IMR-90 (cell line): Measurements from ENCODE around the gene ATPAF2. TPM values are rescaled to one million over a fixed set of nuclear protein-coding genes. Genes with fewer than 3 reads are reported as not detected.

Experiments
- ATAC-seq: fragments of 200-7000 bp; cut with Tn5 transposase; 2 replicates; pipeline ENCODE4 v1.9.1; 2020; ENCODE audit warnings: low read depth, mild to moderate bottlenecking, moderate library complexity
- BruUV-seq: library from RNA; stranded (reverse); fragments of 400-500 nt; replicated peaks from 2 replicates; lab custom pipeline; 2021; lab: Mats Ljungman, UMichigan
- CTCF ChIA-PET: fragments of 300-600 bp; formaldehyde crosslinking; extraction: SDS; loops from one replicate; lab custom pipeline; 2021; ENCODE audit warnings: antibody characterized with exemption; lab: Yijun Ruan, JAX
- POLR2A ChIA-PET: fragments of 300-600 bp; sonication (Branson Sonifier 250); formaldehyde crosslinking; loops from one replicate; lab custom pipeline; 2022; ENCODE audit warnings: antibody characterized with exemption; ENCODE audit not compliant: unreplicated experiment; lab: Charles Lee
- DNase-seq: peaks from one replicate; pipeline ENCODE4 v3.0.0; 2013
- H2AFZ ChIP-seq: replicated peaks from 2 replicates; pipeline ENCODE3; 2013; ENCODE audit warnings: low read length, mild to moderate bottlenecking; ENCODE audit not compliant: poor library complexity
- H2AK5ac ChIP-seq: 2 replicates; pipeline ENCODE4 v1.6.1; 2013; ENCODE audit warnings: low read depth, low read length, inconsistent platforms
- H2AK9ac ChIP-seq: replicated peaks from 2 replicates; pipeline ENCODE3; 2013; ENCODE audit warnings: mild to moderate bottlenecking, low read depth, low read length, moderate library complexity; ENCODE audit not compliant: poor library complexity
- H2BK120ac ChIP-seq: 2 replicates; pipeline ENCODE4 v1.6.1; 2013; ENCODE audit warnings: low read depth, low read length, inconsistent platforms
- H2BK15ac ChIP-seq: 3 replicates; pipeline ENCODE4 v1.6.1; 2013; ENCODE audit warnings: low read depth, low read length, inconsistent platforms
- H2BK20ac ChIP-seq: 2 replicates; pipeline ENCODE4 v1.6.1; 2013; ENCODE audit warnings: low read depth, mild to moderate bottlenecking, inconsistent platforms, low read length, moderate library complexity
- H2BK5ac ChIP-seq: 2 replicates; pipeline ENCODE4 v1.6.1; 2013; ENCODE audit warnings: mild to moderate bottlenecking, low read depth, low read length, inconsistent platforms; ENCODE audit not compliant: poor library complexity, severe bottlenecking
- H3K14ac ChIP-seq: replicated peaks from 2 replicates; pipeline ENCODE4 v1.6.1; 2013; ENCODE audit warnings: low read depth, low read length, inconsistent platforms
- H3K18ac ChIP-seq: 2 replicates; pipeline ENCODE4 v1.6.1; 2013; ENCODE audit warnings: low read depth, low read length, control low read depth
- H3K23ac ChIP-seq: 2 replicates; pipeline ENCODE4 v1.6.1; 2013; ENCODE audit warnings: low read depth, low read length, inconsistent platforms
- H3K27ac ChIP-seq: 2 replicates; pipeline ENCODE4 v1.5.1; 2013; ENCODE audit warnings: mild to moderate bottlenecking, control low read depth, low read length; ENCODE audit not compliant: insufficient read depth
- H3K27me3 ChIP-seq: 2 replicates; pipeline ENCODE4 v1.6.1; 2013; ENCODE audit warnings: low read length; ENCODE audit not compliant: control insufficient read depth, insufficient read depth
- H3K36me3 ChIP-seq: 2 replicates; pipeline ENCODE4 v1.6.1; 2013; ENCODE audit warnings: low read length, mixed read lengths; ENCODE audit not compliant: control insufficient read depth, insufficient read depth
- H3K4ac ChIP-seq: 2 replicates; pipeline ENCODE4 v1.6.1; 2013; ENCODE audit warnings: low read depth, low read length, inconsistent platforms
- H3K4me1 ChIP-seq: 2 replicates; pipeline ENCODE4 v1.6.1; 2013; ENCODE audit warnings: low read length, mixed read lengths; ENCODE audit not compliant: control insufficient read depth, insufficient read depth
- H3K4me2 ChIP-seq: 2 replicates; pipeline ENCODE4 v1.6.1; 2013; ENCODE audit warnings: low read depth, mild to moderate bottlenecking, control low read depth, low read length, moderate library complexity
- H3K4me3 ChIP-seq: 2 replicates; pipeline ENCODE4 v1.5.1; 2013; ENCODE audit warnings: low read depth, mild to moderate bottlenecking, control low read depth, low read length, moderate library complexity; ENCODE audit not compliant: insufficient read depth
- H3K56ac ChIP-seq: 2 replicates; pipeline ENCODE4 v1.6.1; 2013; ENCODE audit warnings: low read length, inconsistent platforms; ENCODE audit not compliant: insufficient read depth; ENCODE audit errors: extremely low read depth
- H3K79me1 ChIP-seq, 2 experiments: 2 replicates each; pipeline ENCODE4 v1.6.1; 2013; ENCODE audit warnings: low read length in 2 of 2, inconsistent platforms in 1 of 2, low read depth in 1 of 2
- H3K9ac ChIP-seq: 2 replicates; pipeline ENCODE4 v1.6.1; 2013; ENCODE audit warnings: low read depth, low read length, control low read depth
- H3K9me1 ChIP-seq: 2 replicates; pipeline ENCODE4 v1.6.1; 2013; ENCODE audit warnings: low read length, inconsistent platforms; ENCODE audit not compliant: insufficient read depth
- H3K9me3 ChIP-seq: 2 replicates; pipeline ENCODE4 v1.6.1; 2013; ENCODE audit warnings: low read length; ENCODE audit not compliant: control insufficient read depth, insufficient read depth
- H4K20me1 ChIP-seq: 2 replicates; pipeline ENCODE4 v1.6.1; 2013; ENCODE audit warnings: low read length, inconsistent platforms; ENCODE audit not compliant: insufficient read depth
- H4K5ac ChIP-seq: 2 replicates; pipeline ENCODE4 v1.6.1; 2013; ENCODE audit warnings: mild to moderate bottlenecking, low read depth, low read length, control low read depth
- H4K8ac ChIP-seq, 2 experiments: 2 replicates each; pipeline ENCODE4 v1.6.1; 2013; ENCODE audit warnings: low read depth in 2 of 2, low read length in 2 of 2, control low read depth in 1 of 2, inconsistent platforms in 1 of 2
- H4K91ac ChIP-seq: 2 replicates; pipeline ENCODE4 v1.6.1; 2013; ENCODE audit warnings: low read depth, low read length, inconsistent platforms; ENCODE audit not compliant: insufficient read depth
- BHLHE40 ChIP-seq: fragments of 150-350 bp; IDR thresholded peaks from 2 replicates; pipeline ENCODE4 v1.6.1; 2016; ENCODE audit warnings: mild to moderate bottlenecking, low read depth, low read length
- CEBPB ChIP-seq: IDR thresholded peaks from 2 replicates; pipeline ENCODE4 v1.6.1; 2012; ENCODE audit warnings: low read depth, low read length, improper control_type of control experiment
- CHD1 ChIP-seq: IDR thresholded peaks from 2 replicates; pipeline ENCODE4 v1.6.1; 2012; ENCODE audit warnings: low read depth, low read length, improper control_type of control experiment
- ELK1 ChIP-seq: fragments of 150-350 bp; IDR thresholded peaks from 2 replicates; pipeline ENCODE4 v1.6.1; 2016; ENCODE audit warnings: low read depth, mild to moderate bottlenecking, low read length, moderate library complexity, borderline replicate concordance
- FOS ChIP-seq: fragments of 150-350 bp; IDR thresholded peaks from 2 replicates; pipeline ENCODE4 v1.6.1; 2016; ENCODE audit warnings: low read depth, low read length
- MAFK ChIP-seq: IDR thresholded peaks from 2 replicates; pipeline ENCODE4 v1.6.1; 2012; ENCODE audit warnings: low read depth, low read length, improper control_type of control experiment
- MAZ ChIP-seq: IDR thresholded peaks from 2 replicates; pipeline ENCODE4 v1.6.1; 2012; ENCODE audit warnings: low read depth, mild to moderate bottlenecking, low read length, improper control_type of control experiment, moderate library complexity, borderline replicate concordance
- MXI1 ChIP-seq: IDR thresholded peaks from 2 replicates; pipeline ENCODE4 v1.6.1; 2012; ENCODE audit warnings: low read depth, mild to moderate bottlenecking, low read length, moderate library complexity, borderline replicate concordance
- NFE2L2 ChIP-seq: fragments of 150-350 bp; IDR thresholded peaks from 2 replicates; pipeline ENCODE4 v1.6.1; 2016; ENCODE audit warnings: low read depth, mild to moderate bottlenecking, low read length
- POLR2A ChIP-seq: IDR thresholded peaks from 2 replicates; pipeline ENCODE4 v1.6.1; 2012; ENCODE audit warnings: mild to moderate bottlenecking, low read depth, low read length
- RAD21 ChIP-seq: IDR thresholded peaks from 2 replicates; pipeline ENCODE4 v1.6.1; 2012; ENCODE audit warnings: low read length, improper control_type of control experiment
- RCOR1 ChIP-seq: IDR thresholded peaks from 2 replicates; pipeline ENCODE4 v1.6.1; 2012; ENCODE audit warnings: mild to moderate bottlenecking, low read length, improper control_type of control experiment; ENCODE audit not compliant: insufficient replicate concordance
- RFX5 ChIP-seq: IDR thresholded peaks from 2 replicates; pipeline ENCODE4 v1.8.0; 2012; ENCODE audit warnings: low read depth, mild to moderate bottlenecking, low read length, moderate library complexity
- SMC3 ChIP-seq: fragments of 150-350 bp; IDR thresholded peaks from 2 replicates; pipeline ENCODE4 v1.6.1; 2016; ENCODE audit warnings: low read depth, mild to moderate bottlenecking, antibody characterized with exemption, low read length, moderate library complexity
- USF2 ChIP-seq: fragments of 150-350 bp; IDR thresholded peaks from 2 replicates; pipeline ENCODE4 v1.6.1; 2017; ENCODE audit warnings: mild to moderate bottlenecking, antibody characterized with exemption, low read length, low read depth
- WGBS, 2 experiments: methylation state at CpG; one replicate each; pipeline versions ENCODE4 v1.1.5 to v1.1.7; 2013; ENCODE audit warnings: missing lambda C conversion rate in 2 of 2; ENCODE audit not compliant: insufficient read length in 1 of 2; ENCODE audit errors: extremely low coverage in 2 of 2; 5-methylcytosine and 5-hydroxymethylcytosine counted together
- dilution Hi-C: fragments of 300-500 bp; cut with HindIII; formaldehyde crosslinking; loops from one replicate; pipeline ENCODE4 v1.14.3; 2018; ENCODE audit warnings: low sequenced_read_pairs; ENCODE audit not compliant: unreplicated experiment
- in situ Hi-C: fragments of 300-500 bp; cut with MboI; formaldehyde crosslinking; loops from 3 replicates; pipeline ENCODE4 v1.14.3; 2019; ENCODE audit warnings: low sequenced_read_pairs, inconsistent platforms, mixed read lengths
- intact Hi-C: fragments of 100-400 bp; cut with micrococcal nuclease; formaldehyde crosslinking; loops from 2 replicates; pipeline ENCODE4 v1.10.0; 2022
- polyA plus RNA-seq, 3 experiments: library from polyadenylated mRNA; depleted of rRNA; stranded (reverse); fragments of >200 nt; gene quantifications; 2 replicates each; pipeline ENCODE4 v1.2.3, GENCODE V29; 2012; ENCODE audit warnings: low replicate concordance in 1 of 3
- total RNA-seq: library from RNA; depleted of rRNA; stranded (reverse); fragments of >200 nt; gene quantifications from 2 replicates; pipeline ENCODE4 v1.2.3, GENCODE V29; 2012
- TF ChIP-seq, protein P1 (sequence below): conservative IDR thresholded peaks from 2 replicates; pipeline ENCODE4 v1.5.1; 2012; ENCODE audit warnings: mild to moderate bottlenecking, low read depth, low read length, improper control_type of control experiment

Gene ATPAF2
- total and polyA plus RNA-seq, 2 of the 4 experiments (the other 2 are of a cell fraction) = 19.5 to 27.6 TPM

DNA sequence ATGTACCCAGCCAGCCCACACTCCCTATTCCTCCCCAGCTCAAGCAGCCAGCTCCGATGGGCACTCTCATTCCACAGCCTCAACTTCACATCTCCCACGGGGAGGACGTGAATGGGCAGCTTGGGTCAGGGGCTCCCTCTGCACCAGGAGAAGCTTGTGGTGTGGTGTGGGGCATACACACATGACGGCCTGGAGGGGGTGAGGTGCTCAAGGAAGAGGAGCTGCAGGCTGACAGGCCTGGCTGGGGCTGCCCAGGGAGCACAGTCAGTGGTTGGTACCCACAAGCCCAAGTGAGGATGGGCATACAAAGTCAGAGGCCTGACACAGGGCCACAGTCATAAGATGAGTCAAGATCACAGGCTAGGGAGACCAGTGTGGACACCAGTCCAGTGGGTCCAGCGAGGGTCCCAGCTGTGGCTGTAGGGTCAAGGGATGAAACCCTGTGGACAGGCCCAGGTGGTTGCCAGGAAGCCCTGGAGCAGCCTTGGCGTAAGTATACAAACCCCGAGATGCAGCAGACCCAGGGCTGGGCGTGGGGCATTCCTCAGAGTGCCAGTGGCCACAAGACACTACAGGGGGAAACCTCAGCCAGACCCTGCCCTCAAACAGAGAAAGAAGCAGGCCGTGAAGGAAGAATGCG lies 61.9 kb downstream of the ATPAF2 start:
- Histone ChIP-seq H2BK20ac (no peak overlapping the region), H3K79me1 (0 out of 4 replicates have a peak, but pooled peaks cover 0 to 4% of the 10 kb centered on the region in 2 experiments), H4K5ac (no peak overlapping the region), H3K9ac (no peak overlapping the region), H3K36me3 (no peaks in the 10 kb centered on the region), H4K8ac (no peak overlapping the region), H3K18ac (no peak overlapping the region), H2BK5ac (no peak overlapping the region), H3K27me3 (no peaks in the 10 kb centered on the region; the same call in 1 of the 2 replicates), H3K9me1 (0 out of 2 replicates have a peak, but pooled peaks cover 3% of the 10 kb centered on the region), H3K4ac (no peak overlapping the region), H4K91ac (no peak overlapping the region), H2BK15ac (no peak overlapping the region), H2AFZ (peak overlapping the region; percentile 18), H3K4me2 (no peak overlapping the region), H3K23ac (no peak overlapping the region), H3K4me3 (no peak overlapping the region), H3K27ac (no peak overlapping the region), H2AK9ac (no peak overlapping the region), H3K56ac (no peak overlapping the region), H2BK120ac (no peak overlapping the region), H4K20me1 (no peaks in the 10 kb centered on the region), H3K9me3 (no peaks in the 10 kb centered on the region), H3K14ac (no peak overlapping the region), H3K4me1 (no peaks in the 10 kb centered on the region; the same call in 1 of the 2 replicates), H2AK5ac (no peak overlapping the region)
- intact Hi-C loops (no loop called here), dilution Hi-C loops (no loop called here), in situ Hi-C loops (no loop called here)
- ATAC-seq (no peak), DNase-seq (no peak)
- TF ChIP-seq MAZ (no peak), ELK1 (no peak), POLR2A (no peak), MXI1 (no peak), FOS (no peak), RFX5 (no peak), BHLHE40 (no peak), CEBPB (no peak), CHD1 (no peak), MAFK (no peak), SMC3 (no peak), NFE2L2 (no peak), RCOR1 (no peak), RAD21 (no peak), USF2 (no peak)
- TF ChIP-seq, protein P1, sequence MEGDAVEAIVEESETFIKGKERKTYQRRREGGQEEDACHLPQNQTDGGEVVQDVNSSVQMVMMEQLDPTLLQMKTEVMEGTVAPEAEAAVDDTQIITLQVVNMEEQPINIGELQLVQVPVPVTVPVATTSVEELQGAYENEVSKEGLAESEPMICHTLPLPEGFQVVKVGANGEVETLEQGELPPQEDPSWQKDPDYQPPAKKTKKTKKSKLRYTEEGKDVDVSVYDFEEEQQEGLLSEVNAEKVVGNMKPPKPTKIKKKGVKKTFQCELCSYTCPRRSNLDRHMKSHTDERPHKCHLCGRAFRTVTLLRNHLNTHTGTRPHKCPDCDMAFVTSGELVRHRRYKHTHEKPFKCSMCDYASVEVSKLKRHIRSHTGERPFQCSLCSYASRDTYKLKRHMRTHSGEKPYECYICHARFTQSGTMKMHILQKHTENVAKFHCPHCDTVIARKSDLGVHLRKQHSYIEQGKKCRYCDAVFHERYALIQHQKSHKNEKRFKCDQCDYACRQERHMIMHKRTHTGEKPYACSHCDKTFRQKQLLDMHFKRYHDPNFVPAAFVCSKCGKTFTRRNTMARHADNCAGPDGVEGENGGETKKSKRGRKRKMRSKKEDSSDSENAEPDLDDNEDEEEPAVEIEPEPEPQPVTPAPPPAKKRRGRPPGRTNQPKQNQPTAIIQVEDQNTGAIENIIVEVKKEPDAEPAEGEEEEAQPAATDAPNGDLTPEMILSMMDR = no peak
- WGBS, 2 experiments = 59% methylated on average over 5 of the region's 10 CpGs; no CpG with 5 or more reads in 1 of the 2 experiments
- CTCF ChIA-PET = no interaction called here
- POLR2A ChIA-PET = no interaction called here
- no TSS peak for BruUV-seq
